Measurements from ENCODE around the gene MT3. TPM values are rescaled to one million over a fixed set of nuclear protein-coding genes. Genes with fewer than 3 reads are reported as not detected.

MT3 gene
- total and polyA plus RNA-seq, 2 of the 13 experiments (the other 11 are each of a cell fraction or from before 2014, with no cell fraction given) = not detected

DNA sequence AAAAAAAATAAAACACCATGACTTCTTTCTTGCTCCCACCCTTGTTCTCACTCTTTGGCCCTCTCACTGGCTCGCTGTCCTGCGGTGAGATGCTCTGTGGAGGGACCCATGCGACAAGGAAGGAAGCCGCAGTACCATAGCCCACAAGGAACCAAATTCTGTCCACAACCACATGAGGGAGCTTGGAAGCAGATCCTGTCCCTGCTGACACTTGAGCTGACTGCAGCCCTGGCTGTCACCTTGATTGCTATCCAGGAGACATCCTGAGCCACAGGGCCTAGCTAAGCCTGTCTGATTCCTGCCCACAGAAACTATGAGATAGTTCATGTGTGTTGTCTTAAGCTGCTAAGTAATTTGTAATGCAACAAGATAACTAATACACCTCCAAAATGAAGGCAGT is 14.3 kb downstream of the MT3 start (continued):
- TF ChIP-seq, protein P1, sequence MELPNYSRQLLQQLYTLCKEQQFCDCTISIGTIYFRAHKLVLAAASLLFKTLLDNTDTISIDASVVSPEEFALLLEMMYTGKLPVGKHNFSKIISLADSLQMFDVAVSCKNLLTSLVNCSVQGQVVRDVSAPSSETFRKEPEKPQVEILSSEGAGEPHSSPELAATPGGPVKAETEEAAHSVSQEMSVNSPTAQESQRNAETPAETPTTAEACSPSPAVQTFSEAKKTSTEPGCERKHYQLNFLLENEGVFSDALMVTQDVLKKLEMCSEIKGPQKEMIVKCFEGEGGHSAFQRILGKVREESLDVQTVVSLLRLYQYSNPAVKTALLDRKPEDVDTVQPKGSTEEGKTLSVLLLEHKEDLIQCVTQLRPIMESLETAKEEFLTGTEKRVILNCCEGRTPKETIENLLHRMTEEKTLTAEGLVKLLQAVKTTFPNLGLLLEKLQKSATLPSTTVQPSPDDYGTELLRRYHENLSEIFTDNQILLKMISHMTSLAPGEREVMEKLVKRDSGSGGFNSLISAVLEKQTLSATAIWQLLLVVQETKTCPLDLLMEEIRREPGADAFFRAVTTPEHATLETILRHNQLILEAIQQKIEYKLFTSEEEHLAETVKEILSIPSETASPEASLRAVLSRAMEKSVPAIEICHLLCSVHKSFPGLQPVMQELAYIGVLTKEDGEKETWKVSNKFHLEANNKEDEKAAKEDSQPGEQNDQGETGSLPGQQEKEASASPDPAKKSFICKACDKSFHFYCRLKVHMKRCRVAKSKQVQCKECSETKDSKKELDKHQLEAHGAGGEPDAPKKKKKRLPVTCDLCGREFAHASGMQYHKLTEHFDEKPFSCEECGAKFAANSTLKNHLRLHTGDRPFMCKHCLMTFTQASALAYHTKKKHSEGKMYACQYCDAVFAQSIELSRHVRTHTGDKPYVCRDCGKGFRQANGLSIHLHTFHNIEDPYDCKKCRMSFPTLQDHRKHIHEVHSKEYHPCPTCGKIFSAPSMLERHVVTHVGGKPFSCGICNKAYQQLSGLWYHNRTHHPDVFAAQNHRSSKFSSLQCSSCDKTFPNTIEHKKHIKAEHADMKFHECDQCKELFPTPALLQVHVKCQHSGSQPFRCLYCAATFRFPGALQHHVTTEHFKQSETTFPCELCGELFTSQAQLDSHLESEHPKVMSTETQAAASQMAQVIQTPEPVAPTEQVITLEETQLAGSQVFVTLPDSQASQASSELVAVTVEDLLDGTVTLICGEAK (IDR thresholded peaks at IDR 0.05) = no peak
- TF ChIP-seq, protein P1 (CRISPR knock-in tag; IDR thresholded peaks at IDR 0.05) = no peak
- TF ChIP-seq CHCHD3 (CRISPR knock-in tag; IDR thresholded peaks at IDR 0.05) = no peak
- TF ChIP-seq SMARCE1 (IDR thresholded peaks at IDR 0.05; ENCODE audit: borderline replicate concordance) = no peak
- no peak for TF ChIP-seq ZNF790 (CRISPR knock-in tag; IDR thresholded peaks at IDR 0.05; ENCODE audit: borderline replicate concordance)
- TF ChIP-seq, protein P2, sequence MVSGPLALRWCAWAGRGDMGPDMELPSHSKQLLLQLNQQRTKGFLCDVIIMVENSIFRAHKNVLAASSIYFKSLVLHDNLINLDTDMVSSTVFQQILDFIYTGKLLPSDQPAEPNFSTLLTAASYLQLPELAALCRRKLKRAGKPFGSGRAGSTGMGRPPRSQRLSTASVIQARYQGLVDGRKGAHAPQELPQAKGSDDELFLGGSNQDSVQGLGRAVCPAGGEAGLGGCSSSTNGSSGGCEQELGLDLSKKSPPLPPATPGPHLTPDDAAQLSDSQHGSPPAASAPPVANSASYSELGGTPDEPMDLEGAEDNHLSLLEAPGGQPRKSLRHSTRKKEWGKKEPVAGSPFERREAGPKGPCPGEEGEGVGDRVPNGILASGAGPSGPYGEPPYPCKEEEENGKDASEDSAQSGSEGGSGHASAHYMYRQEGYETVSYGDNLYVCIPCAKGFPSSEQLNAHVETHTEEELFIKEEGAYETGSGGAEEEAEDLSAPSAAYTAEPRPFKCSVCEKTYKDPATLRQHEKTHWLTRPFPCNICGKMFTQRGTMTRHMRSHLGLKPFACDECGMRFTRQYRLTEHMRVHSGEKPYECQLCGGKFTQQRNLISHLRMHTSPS (CRISPR knock-in tag; IDR thresholded peaks at IDR 0.05; ENCODE audit: low read depth) = 0 out of 2 replicates have a peak, but pooled peaks have one; percentile 30
- TF ChIP-seq ZNF10 (CRISPR knock-in tag; IDR thresholded peaks at IDR 0.05; ENCODE audit: borderline replicate concordance, low read depth) = no peak
- TF ChIP-seq HOXA7 (CRISPR knock-in tag; IDR thresholded peaks at IDR 0.05) = no peak
- no peak for TF ChIP-seq SRSF4 (IDR thresholded peaks at IDR 0.05; ENCODE audit: low read depth, low read length, poor library complexity, severe bottlenecking)
- TF ChIP-seq, protein P3, sequence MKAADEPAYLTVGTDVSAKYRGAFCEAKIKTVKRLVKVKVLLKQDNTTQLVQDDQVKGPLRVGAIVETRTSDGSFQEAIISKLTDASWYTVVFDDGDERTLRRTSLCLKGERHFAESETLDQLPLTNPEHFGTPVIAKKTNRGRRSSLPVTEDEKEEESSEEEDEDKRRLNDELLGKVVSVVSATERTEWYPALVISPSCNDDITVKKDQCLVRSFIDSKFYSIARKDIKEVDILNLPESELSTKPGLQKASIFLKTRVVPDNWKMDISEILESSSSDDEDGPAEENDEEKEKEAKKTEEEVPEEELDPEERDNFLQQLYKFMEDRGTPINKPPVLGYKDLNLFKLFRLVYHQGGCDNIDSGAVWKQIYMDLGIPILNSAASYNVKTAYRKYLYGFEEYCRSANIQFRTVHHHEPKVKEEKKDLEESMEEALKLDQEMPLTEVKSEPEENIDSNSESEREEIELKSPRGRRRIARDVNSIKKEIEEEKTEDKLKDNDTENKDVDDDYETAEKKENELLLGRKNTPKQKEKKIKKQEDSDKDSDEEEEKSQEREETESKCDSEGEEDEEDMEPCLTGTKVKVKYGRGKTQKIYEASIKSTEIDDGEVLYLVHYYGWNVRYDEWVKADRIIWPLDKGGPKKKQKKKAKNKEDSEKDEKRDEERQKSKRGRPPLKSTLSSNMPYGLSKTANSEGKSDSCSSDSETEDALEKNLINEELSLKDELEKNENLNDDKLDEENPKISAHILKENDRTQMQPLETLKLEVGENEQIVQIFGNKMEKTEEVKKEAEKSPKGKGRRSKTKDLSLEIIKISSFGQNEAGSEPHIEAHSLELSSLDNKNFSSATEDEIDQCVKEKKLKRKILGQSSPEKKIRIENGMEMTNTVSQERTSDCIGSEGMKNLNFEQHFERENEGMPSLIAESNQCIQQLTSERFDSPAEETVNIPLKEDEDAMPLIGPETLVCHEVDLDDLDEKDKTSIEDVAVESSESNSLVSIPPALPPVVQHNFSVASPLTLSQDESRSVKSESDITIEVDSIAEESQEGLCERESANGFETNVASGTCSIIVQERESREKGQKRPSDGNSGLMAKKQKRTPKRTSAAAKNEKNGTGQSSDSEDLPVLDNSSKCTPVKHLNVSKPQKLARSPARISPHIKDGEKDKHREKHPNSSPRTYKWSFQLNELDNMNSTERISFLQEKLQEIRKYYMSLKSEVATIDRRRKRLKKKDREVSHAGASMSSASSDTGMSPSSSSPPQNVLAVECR (CRISPR knock-in tag; IDR thresholded peaks at IDR 0.05; ENCODE audit: borderline replicate concordance) = no peak
- peak; percentile 84 for TF ChIP-seq MIXL1 (CRISPR knock-in tag; IDR thresholded peaks at IDR 0.05)
- no peak for TF ChIP-seq TBL1XR1 (IDR thresholded peaks at IDR 0.05; ENCODE audit: borderline replicate concordance, low read length, partially characterized antibody)
- TF ChIP-seq YEATS2 (CRISPR knock-in tag; IDR thresholded peaks at IDR 0.05; ENCODE audit: borderline replicate concordance) = 0 out of 2 replicates have a peak, but pooled peaks have one; percentile 22

Measured in HepG2 (cell line).